ENCODE measurements around the gene SRP68.
A peak's percentile ranks its signal among the peaks of the same experiment; 100 is the strongest.

Gene SRP68

DNA sequence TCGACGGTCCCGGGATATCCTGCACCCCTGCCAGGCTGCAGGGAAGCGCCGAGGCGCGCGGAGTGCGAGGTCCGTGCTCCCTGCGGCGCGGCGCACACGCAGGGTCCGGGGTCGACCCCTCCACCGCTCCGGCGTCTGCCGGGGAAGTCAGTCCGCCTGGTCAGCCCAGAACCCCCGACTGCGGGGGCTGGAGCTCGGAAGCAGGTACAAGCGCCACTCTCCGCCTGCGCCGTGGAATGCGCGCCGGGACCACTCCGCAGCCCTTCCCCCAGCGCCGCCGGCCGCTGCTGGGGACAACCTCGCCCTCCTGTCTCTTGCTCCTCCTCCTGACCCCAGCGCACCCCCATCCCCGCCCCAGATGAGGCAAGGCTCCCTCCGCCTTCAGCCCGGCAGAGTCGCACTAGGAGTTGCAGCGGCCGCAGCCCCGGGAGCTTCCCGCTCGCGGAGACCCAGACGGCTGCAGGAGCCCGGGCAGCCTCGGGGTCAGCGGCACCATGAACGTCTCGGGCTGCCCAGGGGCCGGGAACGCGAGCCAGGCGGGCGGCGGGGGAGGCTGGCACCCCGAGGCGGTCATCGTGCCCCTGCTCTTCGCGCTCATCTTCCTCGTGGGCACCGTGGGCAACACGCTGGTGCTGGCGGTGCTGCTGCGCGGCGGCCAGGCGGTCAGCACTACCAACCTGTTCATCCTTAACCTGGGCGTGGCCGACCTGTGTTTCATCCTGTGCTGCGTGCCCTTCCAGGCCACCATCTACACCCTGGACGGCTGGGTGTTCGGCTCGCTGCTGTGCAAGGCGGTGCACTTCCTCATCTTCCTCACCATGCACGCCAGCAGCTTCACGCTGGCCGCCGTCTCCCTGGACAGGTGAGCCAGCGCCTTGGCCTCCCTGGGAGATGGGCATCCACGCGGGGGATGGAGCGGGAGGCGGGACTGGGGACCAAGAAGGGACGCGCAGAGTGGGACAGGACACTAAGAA, 2.4 kb upstream of the SRP68 start, which contains the start of gene GALR2:
Gene GALR2, plus strand, starts transcription at position 392 of the 974 bp plus-strand sequence. Its CDS starts 103 bp downstream, at position 495.
- Histone ChIP-seq H2AFZ (ENCODE audit: low read length) (no peak within 1 kb of the TSS), H3K27me3 (ENCODE audit: insufficient read depth, low read length) (peaks cover 14% of the 10 kb centered on the region), H3K79me2 (ENCODE audit: insufficient read depth, low read length) (peaks cover 8% of the 10 kb centered on the region; the same call in 1 of the 2 replicates), H3K27ac (ENCODE audit: low read depth, low read length, poor library complexity, severe bottlenecking) (no peak within 1 kb of the TSS), H3K4me3 (ENCODE audit: low read depth, low read length, poor library complexity, severe bottlenecking) (no peak within 1 kb of the TSS), H3K4me2 (ENCODE audit: low read length) (no peak within 1 kb of the TSS), H3K4me1 (ENCODE audit: insufficient read depth, low read length, severe bottlenecking) (peaks cover 17% of the 10 kb centered on the region), H3K36me3 (ENCODE audit: insufficient read depth, low read length) (no peaks in the 10 kb centered on the region; the same call in 1 of the 2 replicates), H3K9ac (ENCODE audit: low read length) (no peak within 1 kb of the TSS), H3K9me3 (ENCODE audit: low read length) (no peaks in the 10 kb centered on the region), H3F3A (ENCODE audit: insufficient read depth, low read length) (no peaks in the 10 kb centered on the region), H4K20me1 (ENCODE audit: insufficient read depth, low read length) (no peaks in the 10 kb centered on the region), H3K9me2 (ENCODE audit: low read depth, low read length) (no peaks in the 10 kb centered on the region)
- TF ChIP-seq, protein P1, sequence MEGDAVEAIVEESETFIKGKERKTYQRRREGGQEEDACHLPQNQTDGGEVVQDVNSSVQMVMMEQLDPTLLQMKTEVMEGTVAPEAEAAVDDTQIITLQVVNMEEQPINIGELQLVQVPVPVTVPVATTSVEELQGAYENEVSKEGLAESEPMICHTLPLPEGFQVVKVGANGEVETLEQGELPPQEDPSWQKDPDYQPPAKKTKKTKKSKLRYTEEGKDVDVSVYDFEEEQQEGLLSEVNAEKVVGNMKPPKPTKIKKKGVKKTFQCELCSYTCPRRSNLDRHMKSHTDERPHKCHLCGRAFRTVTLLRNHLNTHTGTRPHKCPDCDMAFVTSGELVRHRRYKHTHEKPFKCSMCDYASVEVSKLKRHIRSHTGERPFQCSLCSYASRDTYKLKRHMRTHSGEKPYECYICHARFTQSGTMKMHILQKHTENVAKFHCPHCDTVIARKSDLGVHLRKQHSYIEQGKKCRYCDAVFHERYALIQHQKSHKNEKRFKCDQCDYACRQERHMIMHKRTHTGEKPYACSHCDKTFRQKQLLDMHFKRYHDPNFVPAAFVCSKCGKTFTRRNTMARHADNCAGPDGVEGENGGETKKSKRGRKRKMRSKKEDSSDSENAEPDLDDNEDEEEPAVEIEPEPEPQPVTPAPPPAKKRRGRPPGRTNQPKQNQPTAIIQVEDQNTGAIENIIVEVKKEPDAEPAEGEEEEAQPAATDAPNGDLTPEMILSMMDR (IDR thresholded peaks at IDR 0.05; ENCODE audit: low read length) = no peak
- no peak for TF ChIP-seq EZH2 (IDR thresholded peaks at IDR 0.05; ENCODE audit: borderline replicate concordance, low read length)

DNA sequence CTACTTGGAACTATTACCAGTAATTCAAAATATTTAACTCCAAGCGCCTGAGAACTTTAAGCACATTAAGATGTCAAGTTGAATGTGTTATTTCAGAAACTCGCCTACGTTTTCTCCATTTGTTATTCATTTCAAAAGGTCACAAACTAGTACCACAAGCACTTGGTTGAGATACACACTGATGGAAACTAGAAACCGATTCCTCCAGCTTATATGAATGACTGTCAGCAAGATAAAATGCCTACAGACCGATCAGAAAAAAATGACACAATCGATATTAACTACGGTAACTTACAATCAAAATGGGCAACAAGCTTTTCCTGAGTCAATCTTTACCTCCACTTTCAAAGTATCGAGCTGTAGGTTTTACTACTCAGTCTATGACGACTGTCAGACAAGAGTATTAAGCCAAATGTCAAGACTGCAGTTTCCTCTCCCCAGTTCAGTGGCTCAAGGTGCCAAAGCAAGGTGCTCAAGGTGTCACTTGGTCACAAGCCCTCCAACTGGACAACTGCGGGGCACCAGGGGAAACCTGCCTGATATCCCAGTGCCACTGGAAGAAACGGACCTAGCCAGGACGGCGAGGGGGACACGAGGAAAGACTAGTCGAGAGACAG, 678 bp downstream of the SRP68 start:
- H3K27ac ChIP-seq (ENCODE audit: low read depth, low read length, poor library complexity, severe bottlenecking) = peak overlapping the region; percentile 59
- peaks cover 17% of the 10 kb centered on the region for H3K4me1 ChIP-seq (ENCODE audit: insufficient read depth, low read length, severe bottlenecking)
- no peaks in the 10 kb centered on the region for H3F3A ChIP-seq (ENCODE audit: insufficient read depth, low read length)
- H3K9ac ChIP-seq (ENCODE audit: low read length) = peak overlapping the region; percentile 74
- no peaks in the 10 kb centered on the region for H3K27me3 ChIP-seq (ENCODE audit: insufficient read depth, low read length)
- peak overlapping the region; percentile 88 for H3K4me2 ChIP-seq (ENCODE audit: low read length)
- peak overlapping the region; percentile 69 for H3K4me3 ChIP-seq (ENCODE audit: low read depth, low read length, poor library complexity, severe bottlenecking)
- H3K79me2 ChIP-seq (ENCODE audit: insufficient read depth, low read length) = peaks cover 8% of the 10 kb centered on the region; the same call in 1 of the 2 replicates
- no peaks in the 10 kb centered on the region for H3K9me3 ChIP-seq (ENCODE audit: low read length)
- TF ChIP-seq EZH2 (IDR thresholded peaks at IDR 0.05; ENCODE audit: borderline replicate concordance, low read length) = no peak
- TF ChIP-seq, protein P1 (IDR thresholded peaks at IDR 0.05; ENCODE audit: low read length) = no peak
- H4K20me1 ChIP-seq (ENCODE audit: insufficient read depth, low read length) = no peaks in the 10 kb centered on the region
- no peak overlapping the region for H2AFZ ChIP-seq (ENCODE audit: low read length)
- no peaks in the 10 kb centered on the region for H3K9me2 ChIP-seq (ENCODE audit: low read depth, low read length)
- peaks cover 14% of the 10 kb centered on the region; the same call in 1 of the 2 replicates for H3K36me3 ChIP-seq (ENCODE audit: insufficient read depth, low read length)

DNA sequence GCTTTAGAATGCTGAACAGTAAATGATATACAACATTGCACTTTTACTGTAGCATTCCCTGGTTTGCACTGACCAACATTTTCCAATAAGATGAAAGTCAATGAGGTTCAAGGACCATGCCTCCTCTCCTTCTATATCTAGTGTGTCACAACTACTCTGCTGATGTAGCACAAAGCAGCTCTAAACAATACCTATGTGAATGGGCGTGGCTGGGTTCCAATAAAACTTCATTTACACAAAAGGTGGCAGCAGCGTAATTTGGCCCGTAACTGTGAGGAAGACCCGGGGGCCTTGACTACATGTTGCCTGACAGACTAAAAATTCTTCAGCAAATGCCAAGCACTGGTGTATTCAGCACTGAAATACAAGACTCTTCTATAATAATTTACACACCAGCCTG, 6.5 kb downstream of the SRP68 start:
- Histone ChIP-seq H3K4me1 (ENCODE audit: insufficient read depth, low read length, severe bottlenecking) (peaks cover 22% of the 10 kb centered on the region), H3K36me3 (ENCODE audit: insufficient read depth, low read length) (peaks cover 64% of the 10 kb centered on the region), H3K27me3 (ENCODE audit: insufficient read depth, low read length) (no peaks in the 10 kb centered on the region), H3K79me2 (ENCODE audit: insufficient read depth, low read length) (no peaks in the 10 kb centered on the region), H3K9ac (ENCODE audit: low read length) (no peak overlapping the region), H3K9me3 (ENCODE audit: low read length) (no peaks in the 10 kb centered on the region), H2AFZ (ENCODE audit: low read length) (no peak overlapping the region), H3K9me2 (ENCODE audit: low read depth, low read length) (no peaks in the 10 kb centered on the region), H3K4me2 (ENCODE audit: low read length) (no peak overlapping the region), H3F3A (ENCODE audit: insufficient read depth, low read length) (no peaks in the 10 kb centered on the region), H4K20me1 (ENCODE audit: insufficient read depth, low read length) (no peaks in the 10 kb centered on the region), H3K4me3 (ENCODE audit: low read depth, low read length, poor library complexity, severe bottlenecking) (no peak overlapping the region), H3K27ac (ENCODE audit: low read depth, low read length, poor library complexity, severe bottlenecking) (no peak overlapping the region)
- TF ChIP-seq EZH2 (IDR thresholded peaks at IDR 0.05; ENCODE audit: borderline replicate concordance, low read length) = no peak
- TF ChIP-seq, protein P1 (IDR thresholded peaks at IDR 0.05; ENCODE audit: low read length) = no peak
